K562 (cell line): ENCODE measurements around the gene C2CD2. TPM values are rescaled to one million over a fixed set of nuclear protein-coding genes. Genes with fewer than 3 reads are reported as not detected.

Experiments used
- ATAC-seq: fragments of 200-7000 bp; cut with Tn5 transposase; 3 replicates; pipeline ENCODE4 v1.9.1; 2020; ENCODE audit warnings: moderate library complexity
- BruUV-seq: library from RNA; stranded (reverse); fragments of 400-500 nt; replicated peaks from 2 replicates; lab custom pipeline; 2021; lab: Mats Ljungman, UMichigan
- CTCF ChIA-PET: fragments of 300-600 bp; formaldehyde crosslinking; extraction: SDS; loops from one replicate; lab custom pipeline; 2021; ENCODE audit warnings: low intra/inter-chr PET ratio; lab: Yijun Ruan, JAX
- POLR2A ChIA-PET: fragments of 300-600, 350-650 bp; sonication (Branson Sonifier 250); formaldehyde crosslinking; extraction: SDS; loops from one replicate; lab custom pipeline; 2021; ENCODE audit warnings: antibody characterized with exemption, inconsistent platforms; lab: Yijun Ruan, JAX
- DNase-seq, 4 experiments: peaks; one replicate each; pipeline versions ENCODE4 v3.0.0 to v3.0.0-alpha.2; 2011 to 2018; ENCODE audit warnings: low spot score in 3 of 4, mixed read lengths in 3 of 4; ENCODE audit errors: extremely low read depth in 1 of 4
- FAIRE-seq: peaks from 2 replicates; lab custom pipeline; 2011; peaks lifted over from hg19 to GRCh38; lab: Jason Lieb, UNC
- H2AFZ ChIP-seq: 2 replicates; pipeline ENCODE4 v1.6.0; 2011; ENCODE audit warnings: low read depth, low read length, control low read depth, inconsistent platforms
- H3K27ac ChIP-seq: fragments of 200-600 bp; 3 replicates; pipeline ENCODE4 v1.8.0; 2011; ENCODE audit warnings: low read depth, mild to moderate bottlenecking, control low read depth, inconsistent platforms, low read length, moderate library complexity, mixed read lengths; ENCODE audit errors: extremely low read depth
- H3K27me3 ChIP-seq, 2 experiments: fragments of 300-600 bp in 1 of 2; 2 replicates in 1 of 2; 3 replicates in 1 of 2; pipeline versions ENCODE4 v1.6.0 to v1.8.0; 2011; ENCODE audit warnings: inconsistent platforms in 2 of 2, low read length in 2 of 2, mild to moderate bottlenecking in 1 of 2, mixed read lengths in 1 of 2, moderate library complexity in 1 of 2; ENCODE audit not compliant: control insufficient read depth in 2 of 2, insufficient read depth in 2 of 2
- H3K36me3 ChIP-seq: fragments of 300-600 bp; 3 replicates; pipeline ENCODE4 v1.8.0; 2011; ENCODE audit warnings: mild to moderate bottlenecking, low read length, inconsistent platforms; ENCODE audit not compliant: control insufficient read depth, insufficient read depth
- H3K4me1 ChIP-seq, 2 experiments: fragments of 200-600 bp in 1 of 2; replicated peaks in 1 of 2; 2 replicates in 1 of 2; 3 replicates in 1 of 2; pipeline versions ENCODE4 v1.5.1 to v1.8.0; 2011; ENCODE audit warnings: inconsistent platforms in 2 of 2, low read length in 2 of 2, mild to moderate bottlenecking in 1 of 2, mixed read lengths in 1 of 2, moderate library complexity in 1 of 2; ENCODE audit not compliant: control insufficient read depth in 2 of 2, insufficient read depth in 2 of 2
- H3K4me2 ChIP-seq: 2 replicates; pipeline ENCODE4 v1.6.1; 2011; ENCODE audit warnings: low read length, control low read depth, inconsistent platforms, mixed read lengths; ENCODE audit not compliant: insufficient read depth
- H3K4me3 ChIP-seq: fragments of 200-600 bp; sonication (generic), shearing (Covaris generic); 2 replicates; pipeline ENCODE4 v1.5.1; 2016; ENCODE audit warnings: control low read depth, inconsistent platforms
- H3K79me2 ChIP-seq: fragments of 200-600 bp; 3 replicates; pipeline ENCODE4 v1.8.0; 2011; ENCODE audit warnings: low read length, inconsistent platforms; ENCODE audit not compliant: control insufficient read depth, insufficient read depth
- H3K9ac ChIP-seq, 2 experiments: 2 replicates each; pipeline versions ENCODE4 v1.6.0 to v1.6.1; 2011; ENCODE audit warnings: low read depth in 2 of 2, low read length in 2 of 2, control low read depth in 1 of 2, inconsistent platforms in 1 of 2, mild to moderate bottlenecking in 1 of 2, mixed read lengths in 1 of 2; ENCODE audit not compliant: insufficient read depth in 1 of 2
- H3K9me1 ChIP-seq: one replicate; pipeline ENCODE4 v1.6.0; 2011; ENCODE audit warnings: inconsistent platforms, mild to moderate bottlenecking, low read length, moderate library complexity; ENCODE audit not compliant: control insufficient read depth, insufficient read depth
- H3K9me3 ChIP-seq: replicated peaks from 2 replicates; pipeline ENCODE4 v1.5.1; 2011; ENCODE audit warnings: low read depth, low read length, inconsistent platforms; ENCODE audit not compliant: control insufficient read depth, insufficient read depth
- H4K20me1 ChIP-seq: replicated peaks from 2 replicates; pipeline ENCODE4 v1.6.1; 2011; ENCODE audit warnings: low read length, inconsistent platforms, mixed read lengths; ENCODE audit not compliant: control insufficient read depth, insufficient read depth
- L3MBTL2 ChIP-seq: fragments of 450-650 bp; IDR thresholded peaks from 2 replicates; pipeline ENCODE4 v1.6.1; 2016; ENCODE audit warnings: mild to moderate bottlenecking, moderate library complexity
- MAX ChIP-seq: sonication (generic); formaldehyde crosslinking; IDR thresholded peaks from 2 replicates; pipeline ENCODE4 v1.9.0; 2022; ENCODE audit warnings: mild to moderate bottlenecking, missing genetic modification reagents
- NR2C2 ChIP-seq, 2 experiments: fragments of 200-800 bp in 1 of 2; sonication (Bioruptor generic) in 1 of 2; sonication (generic) in 1 of 2; formaldehyde crosslinking in 1 of 2; IDR thresholded peaks; 2 replicates each; pipeline versions ENCODE4 v1.6.1 to v1.8.0; 2016 to 2022; ENCODE audit warnings: mild to moderate bottlenecking in 1 of 2, missing compliant biosample characterization in 1 of 2, missing genetic modification characterization in 1 of 2, missing genetic modification reagents in 1 of 2
- RFX7 ChIP-seq: fragments of 250-450 bp; sonication (Bioruptor Pico); IDR thresholded peaks from 2 replicates; pipeline ENCODE4 v1.5.1; 2021; ENCODE audit warnings: mild to moderate bottlenecking
- SPI1 ChIP-seq: IDR thresholded peaks from 2 replicates; pipeline ENCODE4 v1.6.1; 2011; ENCODE audit warnings: low read depth, low read length, control low read depth, borderline replicate concordance
- USF2 ChIP-seq: sonication (generic); formaldehyde crosslinking; IDR thresholded peaks from 2 replicates; pipeline ENCODE4 v1.5.0; 2020; ENCODE audit warnings: missing genetic modification reagents
- WGBS: fragments of 100-300 bp; shearing (Covaris generic); methylation state at CpG from one replicate; pipeline ENCODE4 v1.1.6; 2016; ENCODE audit warnings: low coverage, mixed read lengths; ENCODE audit not compliant: insufficient coverage; ENCODE audit errors: missing lambda C conversion rate; 5-methylcytosine and 5-hydroxymethylcytosine counted together
- in situ Hi-C: fragments of 300-500 bp; cut with MboI; formaldehyde crosslinking; loops from 4 replicates; pipeline ENCODE4 v1.15.0; 2018; ENCODE audit warnings: inconsistent platforms, mixed read lengths
- intact Hi-C: fragments of 100-400 bp; cut with micrococcal nuclease; formaldehyde crosslinking; loops from 2 replicates; pipeline ENCODE4 v1.14.2; 2022
- polyA plus RNA-seq, 8 experiments: library from polyadenylated mRNA; depleted of rRNA in 4 of 8; stranded (reverse) in 5 of 8; unstranded in 3 of 8; fragments of >200 nt; fragmentation: Nextera tagmentation in 2 of 8; fragmentation: Illumina TruSeq in 1 of 8; extraction: Ambion mirVana in 2 of 8; extraction: Trizol in 1 of 8; gene quantifications; 2 replicates each; pipeline versions ENCODE4 v1.2.1 to v1.2.3, GENCODE V29; 2011 to 2014; ENCODE audit warnings: inconsistent platforms in 1 of 8, missing spikeins in 1 of 8
- total RNA-seq, 7 experiments: library from RNA; depleted of rRNA in 6 of 7; stranded (reverse); fragments of >200 nt in 6 of 7; fragmentation: Illumina TruSeq in 2 of 7; extraction: Trizol in 2 of 7; gene quantifications; 2 replicates each; pipeline versions ENCODE4 v1.2.1 to v1.2.3, GENCODE V29; 2011 to 2021; ENCODE audit warnings: low replicate concordance in 1 of 7
- TF ChIP-seq, protein P1 (sequence below), 3 experiments: IDR thresholded peaks in 2 of 3; conservative IDR thresholded peaks in 1 of 3; 2 replicates each; pipeline ENCODE4 v1.5.1; 2011 to 2012; ENCODE audit warnings: low read length in 3 of 3, mild to moderate bottlenecking in 3 of 3, control low read depth in 2 of 3, improper control_type of control experiment in 1 of 3, inconsistent platforms in 1 of 3, low read depth in 1 of 3, mixed read lengths in 1 of 3, moderate library complexity in 1 of 3; ENCODE audit not compliant: insufficient read depth in 2 of 3
- TF ChIP-seq, protein P2 (sequence below), 2 experiments: IDR thresholded peaks; 2 replicates each; pipeline ENCODE4 v1.6.1; 2011; ENCODE audit warnings: borderline replicate concordance in 1 of 2, control low read depth in 1 of 2, low read depth in 1 of 2, low read length in 1 of 2, mild to moderate bottlenecking in 1 of 2, mixed read lengths in 1 of 2, moderate library complexity in 1 of 2; ENCODE audit not compliant: insufficient read depth in 1 of 2, insufficient read length in 1 of 2, poor library complexity in 1 of 2, severe bottlenecking in 1 of 2; ENCODE audit errors: extremely low read depth in 1 of 2
- TF ChIP-seq, protein P3 (sequence below): fragments of 250-450 bp; sonication (Bioruptor Pico); IDR thresholded peaks from 2 replicates; pipeline ENCODE4 v1.4.0; 2020; ENCODE audit warnings: borderline replicate concordance

Gene C2CD2
- total and polyA plus RNA-seq, 9 of the 15 experiments (the other 6 are each of a cell fraction or from before 2014, with no cell fraction given): 1.3 to 21.6 (median 12.1) TPM

GRCh38 chr21:41973861-41974751 is 20.3 kb upstream of the C2CD2 start:
- FAIRE-seq (peak; percentile 57), ATAC-seq (peak; percentile 36), DNase-seq (peak in 2 of 4 experiments; percentile 43 to 47)
- H3K4me2 ChIP-seq: no peak overlapping the region
- BruUV-seq: no TSS peak
- 9% methylated on average over 13 of the region's 14 CpGs for WGBS
- H3K9me1 ChIP-seq: no peaks in the 10 kb centered on the region
- H3K4me3 ChIP-seq: no peak overlapping the region
- intact Hi-C loops: no loop called here
- no peaks in the 10 kb centered on the region for H3K36me3 ChIP-seq
- H3K27ac ChIP-seq: no peak overlapping the region
- H3K9me3 ChIP-seq: no peaks in the 10 kb centered on the region
- no peaks in the 10 kb centered on the region for H4K20me1 ChIP-seq
- 0 out of 2 replicates have a peak, but pooled peaks have one; percentile 4 for TF ChIP-seq USF2 (CRISPR knock-in tag)
- TF ChIP-seq, protein P1, sequence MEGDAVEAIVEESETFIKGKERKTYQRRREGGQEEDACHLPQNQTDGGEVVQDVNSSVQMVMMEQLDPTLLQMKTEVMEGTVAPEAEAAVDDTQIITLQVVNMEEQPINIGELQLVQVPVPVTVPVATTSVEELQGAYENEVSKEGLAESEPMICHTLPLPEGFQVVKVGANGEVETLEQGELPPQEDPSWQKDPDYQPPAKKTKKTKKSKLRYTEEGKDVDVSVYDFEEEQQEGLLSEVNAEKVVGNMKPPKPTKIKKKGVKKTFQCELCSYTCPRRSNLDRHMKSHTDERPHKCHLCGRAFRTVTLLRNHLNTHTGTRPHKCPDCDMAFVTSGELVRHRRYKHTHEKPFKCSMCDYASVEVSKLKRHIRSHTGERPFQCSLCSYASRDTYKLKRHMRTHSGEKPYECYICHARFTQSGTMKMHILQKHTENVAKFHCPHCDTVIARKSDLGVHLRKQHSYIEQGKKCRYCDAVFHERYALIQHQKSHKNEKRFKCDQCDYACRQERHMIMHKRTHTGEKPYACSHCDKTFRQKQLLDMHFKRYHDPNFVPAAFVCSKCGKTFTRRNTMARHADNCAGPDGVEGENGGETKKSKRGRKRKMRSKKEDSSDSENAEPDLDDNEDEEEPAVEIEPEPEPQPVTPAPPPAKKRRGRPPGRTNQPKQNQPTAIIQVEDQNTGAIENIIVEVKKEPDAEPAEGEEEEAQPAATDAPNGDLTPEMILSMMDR (IDR thresholded peaks at IDR 0.05 in 2 of 3, conservative IDR thresholded peaks at IDR 0.05 in 1 of 3; ENCODE audit: insufficient read depth in 2 of 3, low read depth in 1 of 3, low read length in 3 of 3): peak; percentile 1 to 18 (median 6); a peak in 1 of 6 replicates
- TF ChIP-seq, protein P2, sequence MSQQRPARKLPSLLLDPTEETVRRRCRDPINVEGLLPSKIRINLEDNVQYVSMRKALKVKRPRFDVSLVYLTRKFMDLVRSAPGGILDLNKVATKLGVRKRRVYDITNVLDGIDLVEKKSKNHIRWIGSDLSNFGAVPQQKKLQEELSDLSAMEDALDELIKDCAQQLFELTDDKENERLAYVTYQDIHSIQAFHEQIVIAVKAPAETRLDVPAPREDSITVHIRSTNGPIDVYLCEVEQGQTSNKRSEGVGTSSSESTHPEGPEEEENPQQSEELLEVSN (IDR thresholded peaks at IDR 0.05; ENCODE audit: borderline replicate concordance in 1 of 2, extremely low read depth in 1 of 2, insufficient read depth in 1 of 2, insufficient read length in 1 of 2, low read depth in 1 of 2, low read length in 1 of 2, poor library complexity in 1 of 2, severe bottlenecking in 1 of 2): peak in 1 of 2 experiments; percentile 17
- TF ChIP-seq L3MBTL2: 0 out of 2 replicates have a peak, but pooled peaks have one; percentile 20
- peak; percentile 53; the same call in 1 of the 2 replicates for TF ChIP-seq SPI1
- TF ChIP-seq, protein P3, sequence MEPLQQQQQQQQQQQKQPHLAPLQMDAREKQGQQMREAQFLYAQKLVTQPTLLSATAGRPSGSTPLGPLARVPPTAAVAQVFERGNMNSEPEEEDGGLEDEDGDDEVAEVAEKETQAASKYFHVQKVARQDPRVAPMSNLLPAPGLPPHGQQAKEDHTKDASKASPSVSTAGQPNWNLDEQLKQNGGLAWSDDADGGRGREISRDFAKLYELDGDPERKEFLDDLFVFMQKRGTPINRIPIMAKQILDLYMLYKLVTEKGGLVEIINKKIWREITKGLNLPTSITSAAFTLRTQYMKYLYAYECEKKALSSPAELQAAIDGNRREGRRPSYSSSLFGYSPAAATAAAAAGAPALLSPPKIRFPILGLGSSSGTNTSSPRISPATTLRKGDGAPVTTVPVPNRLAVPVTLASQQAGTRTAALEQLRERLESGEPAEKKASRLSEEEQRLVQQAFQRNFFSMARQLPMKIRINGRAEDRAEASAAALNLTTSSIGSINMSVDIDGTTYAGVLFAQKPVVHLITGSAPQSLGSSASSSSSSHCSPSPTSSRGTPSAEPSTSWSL (CRISPR knock-in tag): no peak
- TF ChIP-seq MAX (CRISPR knock-in tag): 0 out of 2 replicates have a peak, but pooled peaks have one; percentile 24
- TF ChIP-seq NR2C2 (CRISPR knock-in tag; IDR thresholded peaks at IDR 0.05): no peak
- peak; percentile 43; the same call in 1 of the 2 replicates for TF ChIP-seq NR2C2 (tag; IDR thresholded peaks at IDR 0.05)
- no peak for TF ChIP-seq RFX7
- ChIA-PET CTCF (no interaction called here), POLR2A (no interaction called here)
- in situ Hi-C loops: no loop called here
- H2AFZ ChIP-seq: peak overlapping the region; percentile 48
- peaks cover 0 to 4% of the 10 kb centered on the region in 2 experiments; a peak in 2 of 5 replicates for H3K4me1 ChIP-seq
- no peaks in the 10 kb centered on the region for H3K79me2 ChIP-seq
- H3K9ac ChIP-seq: no peak overlapping the region
- H3K27me3 ChIP-seq: peaks cover 37 to 60% of the 10 kb centered on the region in 2 experiments
